HCT116 (cell line): ENCODE data around the gene DYNLRB1.

ENCODE experiments used
- CEBPB ChIP-seq: IDR thresholded peaks from 2 replicates; pipeline ENCODE4 v1.6.1; 2012; ENCODE audit warnings: low read depth
- CTCF ChIP-seq, 3 experiments: fragments of 200-600 bp in 1 of 3; sonication (generic) in 1 of 3; IDR thresholded peaks in 2 of 3; conservative IDR thresholded peaks in 1 of 3; 2 replicates each; pipeline ENCODE4 v1.5.1; 2012 to 2017; ENCODE audit warnings: low read depth in 2 of 3, low read length in 2 of 3, antibody characterized with exemption in 1 of 3, borderline replicate concordance in 1 of 3, control low read depth in 1 of 3, mild to moderate bottlenecking in 1 of 3, mixed read lengths in 1 of 3, mixed run types in 1 of 3, moderate library complexity in 1 of 3; ENCODE audit not compliant: insufficient read depth in 1 of 3
- POLR2A ChIP-seq: IDR thresholded peaks from 2 replicates; pipeline ENCODE4 v1.7.0; 2011; ENCODE audit warnings: borderline replicate concordance; ENCODE audit not compliant: insufficient read depth, insufficient read length; ENCODE audit errors: extremely low read depth
- RAD21 ChIP-seq: IDR thresholded peaks from 2 replicates; pipeline ENCODE4 v1.6.1; 2012; ENCODE audit warnings: low read depth, mild to moderate bottlenecking
- SIN3A ChIP-seq: IDR thresholded peaks from 2 replicates; pipeline ENCODE4 v1.6.1; 2012; ENCODE audit warnings: low read depth
- TCF7L2 ChIP-seq: IDR thresholded peaks from 2 replicates; pipeline ENCODE4 v1.7.0; 2011; ENCODE audit warnings: borderline replicate concordance, inconsistent platforms; ENCODE audit not compliant: insufficient read depth, insufficient read length; ENCODE audit errors: extremely low read depth
- YY1 ChIP-seq: IDR thresholded peaks from 2 replicates; pipeline ENCODE4 v1.6.1; 2011; ENCODE audit warnings: low read length, low read depth, moderate library complexity, mild to moderate bottlenecking; ENCODE audit not compliant: insufficient replicate concordance; ENCODE audit errors: extremely low read depth
- ZBTB33 ChIP-seq: IDR thresholded peaks from 2 replicates; pipeline ENCODE4 v1.6.1; 2011; ENCODE audit warnings: mild to moderate bottlenecking, low read length, moderate library complexity; ENCODE audit not compliant: insufficient replicate concordance; ENCODE audit errors: extremely low read depth
- ZNF274 ChIP-seq: fragments of 200-500 bp; sonication (Bioruptor generic); IDR thresholded peaks from 2 replicates; pipeline ENCODE4 v1.6.1; 2014; ENCODE audit warnings: mild to moderate bottlenecking, low read depth, low read length, inconsistent platforms

- no peak for TF ChIP-seq RAD21
- no peak for TF ChIP-seq CTCF (IDR thresholded peaks at IDR 0.05 in 2 of 3, conservative IDR thresholded peaks at IDR 0.05 in 1 of 3; ENCODE audit: borderline replicate concordance in 1 of 3, insufficient read depth in 1 of 3, low read depth in 2 of 3, low read length in 2 of 3)
- TF ChIP-seq POLR2A = no peak
- no peak for TF ChIP-seq TCF7L2
- no peak for TF ChIP-seq YY1
- TF ChIP-seq SIN3A = no peak
- TF ChIP-seq CEBPB = no peak
- TF ChIP-seq ZNF274 = no peak
- no peak for TF ChIP-seq ZBTB33
Measured at GRCh38 chr20:34544109-34544796, 28.0 kb downstream of the DYNLRB1 start.
